Right kidney (tissue), 1 donor: Measurements from ENCODE around the gene NF2.

Experiments
- DNase-seq: peaks from one replicate; pipeline ENCODE4 v3.0.0-alpha.2; 2016

The NF2 gene

DNA sequence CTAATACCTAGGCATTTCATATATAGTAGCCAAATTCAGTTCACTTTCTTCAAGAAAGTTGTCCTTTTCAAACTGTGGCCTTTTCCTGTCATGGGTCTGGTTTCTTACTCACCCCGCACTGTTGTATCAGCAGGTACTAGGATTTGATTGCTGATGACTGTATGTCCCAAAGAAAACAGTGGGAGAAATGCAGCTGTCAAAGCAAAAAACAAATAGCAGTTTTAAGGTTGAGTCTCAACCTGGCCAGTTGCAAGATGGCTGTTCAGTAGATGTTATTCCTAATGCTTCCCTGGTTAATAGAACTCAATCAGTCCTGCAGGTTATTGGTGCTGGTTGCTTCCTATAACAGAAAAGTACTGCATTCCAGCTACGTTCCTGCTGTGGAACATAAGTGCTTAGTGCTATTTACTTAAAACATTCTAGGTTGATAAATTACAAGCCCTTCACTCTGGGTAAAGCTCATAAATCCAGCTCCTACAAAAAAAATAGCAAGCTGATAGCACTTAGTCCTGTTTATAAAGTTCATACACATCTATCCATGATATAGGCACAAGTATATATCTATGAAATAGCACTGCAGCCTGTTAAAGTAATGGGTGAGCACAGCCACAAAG is 26.6 kb downstream of the NF2 start:
- DNase-seq, result no peak

DNA sequence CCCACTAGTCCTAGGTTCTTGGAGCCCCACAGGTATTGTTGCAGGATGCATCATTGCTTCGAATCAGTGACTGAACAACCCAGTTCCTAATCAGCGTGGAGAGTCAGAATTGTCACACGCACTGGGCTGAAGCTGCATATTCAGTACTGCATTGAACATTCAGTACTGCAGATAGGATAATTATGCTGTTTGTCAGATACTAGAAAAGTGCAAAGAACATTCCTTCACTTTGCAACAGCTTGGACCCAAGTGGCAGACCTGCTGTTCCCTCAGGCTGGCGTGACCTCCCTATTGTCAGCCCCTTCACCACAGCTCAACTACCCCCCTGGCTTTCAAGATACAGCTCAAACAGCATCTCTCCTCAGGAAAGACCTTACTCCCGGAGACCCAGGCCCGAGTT is 27.6 kb downstream of the NF2 start:
- DNase-seq, result no peak

DNA sequence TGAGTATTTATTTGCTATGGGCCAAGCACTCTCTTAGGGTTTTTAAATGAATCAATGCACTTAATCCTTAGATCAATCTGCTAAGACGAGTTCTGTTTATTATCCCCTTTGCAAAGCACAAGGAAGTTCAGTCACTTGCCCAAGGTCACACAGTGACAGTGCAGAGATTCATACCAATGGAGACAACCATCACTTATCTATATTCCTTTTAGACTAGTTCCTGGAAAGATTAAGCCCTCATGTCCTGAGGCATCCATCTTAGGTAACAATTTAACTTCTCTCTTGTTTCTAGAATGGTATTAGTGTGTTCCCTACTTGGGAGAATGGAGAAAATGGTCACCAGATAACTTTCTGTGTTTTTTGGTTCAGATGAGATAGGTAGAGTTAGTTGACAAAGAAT is 28.3 kb downstream of the NF2 start:
- no peak for DNase-seq

DNA sequence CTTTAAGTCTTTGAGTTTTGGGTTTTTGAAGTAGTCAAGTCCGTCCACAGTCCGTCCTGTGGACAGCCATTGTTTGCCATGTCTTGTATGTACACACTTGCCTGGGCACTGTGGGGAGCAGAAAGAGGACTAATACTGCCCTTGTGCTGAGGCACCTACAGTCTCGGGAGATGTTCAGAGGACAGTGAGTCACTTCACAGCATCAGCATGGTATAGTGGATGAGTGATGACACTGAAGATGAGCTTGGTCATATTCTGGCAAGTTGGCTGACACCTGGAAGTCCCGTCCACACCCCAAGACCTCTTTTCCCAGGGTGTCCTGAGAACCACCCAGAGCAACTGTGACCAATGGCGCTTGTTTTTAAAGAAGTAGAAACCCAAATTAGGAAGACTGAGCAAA is 29.2 kb downstream of the NF2 start:
- no peak for DNase-seq

DNA sequence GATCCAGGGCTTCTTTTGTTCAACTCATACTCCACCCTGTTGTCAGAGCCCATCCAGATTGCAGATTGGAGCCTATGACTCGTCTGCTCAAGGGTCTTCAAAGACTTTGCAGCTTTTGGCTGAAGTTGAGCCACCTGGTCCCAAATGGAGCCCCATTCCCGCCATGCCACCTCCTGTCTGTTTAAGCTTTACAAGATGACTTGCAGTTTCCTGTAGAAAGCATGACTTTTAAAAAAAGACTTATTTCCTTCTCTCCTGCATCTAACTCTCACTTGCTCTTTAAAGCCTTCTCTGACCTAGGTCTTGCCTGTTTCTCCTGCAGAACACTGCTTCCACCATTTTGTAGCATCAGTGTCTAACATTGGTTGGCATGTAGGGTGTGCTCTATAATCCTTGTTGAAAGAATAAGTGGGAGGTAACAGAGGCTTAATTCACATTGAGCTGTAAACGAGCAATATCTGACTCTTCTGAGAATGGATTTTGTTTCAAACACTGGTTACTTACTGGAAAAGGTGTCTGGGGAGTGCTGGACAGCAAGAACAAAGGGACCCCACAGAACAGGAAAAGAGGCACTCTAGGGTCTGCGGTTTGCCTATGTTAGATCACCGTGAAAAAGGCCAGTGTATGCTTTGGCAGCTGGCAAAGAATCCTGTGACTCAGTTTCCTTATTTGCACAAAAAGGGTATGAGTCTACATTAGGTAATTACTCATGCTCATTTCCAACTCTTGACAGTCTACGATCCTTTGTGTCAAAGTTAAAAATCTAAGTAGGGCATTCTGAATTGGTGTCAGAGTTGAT is 30.3 kb downstream of the NF2 start:
- no peak for DNase-seq

DNA sequence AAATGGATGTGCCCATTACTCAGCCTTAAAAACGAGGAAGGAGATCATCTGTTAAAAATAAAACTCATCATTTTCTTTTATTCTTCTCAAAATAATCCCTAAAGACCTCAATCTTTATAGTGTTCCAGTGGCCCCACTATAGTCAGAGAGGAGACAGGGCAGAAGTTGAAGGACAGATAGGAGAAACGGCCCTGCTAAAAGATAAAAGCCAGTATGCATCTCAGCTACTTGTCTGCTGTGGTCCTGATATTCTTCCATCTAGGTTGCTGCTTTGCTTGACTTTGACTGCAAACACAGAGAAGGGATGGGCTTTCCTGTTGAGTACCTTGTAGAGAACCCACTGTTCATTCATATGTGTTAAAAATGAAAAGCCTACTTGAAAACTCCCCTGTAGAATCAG is 31.4 kb downstream of the NF2 start:
- DNase-seq, result no peak

DNA sequence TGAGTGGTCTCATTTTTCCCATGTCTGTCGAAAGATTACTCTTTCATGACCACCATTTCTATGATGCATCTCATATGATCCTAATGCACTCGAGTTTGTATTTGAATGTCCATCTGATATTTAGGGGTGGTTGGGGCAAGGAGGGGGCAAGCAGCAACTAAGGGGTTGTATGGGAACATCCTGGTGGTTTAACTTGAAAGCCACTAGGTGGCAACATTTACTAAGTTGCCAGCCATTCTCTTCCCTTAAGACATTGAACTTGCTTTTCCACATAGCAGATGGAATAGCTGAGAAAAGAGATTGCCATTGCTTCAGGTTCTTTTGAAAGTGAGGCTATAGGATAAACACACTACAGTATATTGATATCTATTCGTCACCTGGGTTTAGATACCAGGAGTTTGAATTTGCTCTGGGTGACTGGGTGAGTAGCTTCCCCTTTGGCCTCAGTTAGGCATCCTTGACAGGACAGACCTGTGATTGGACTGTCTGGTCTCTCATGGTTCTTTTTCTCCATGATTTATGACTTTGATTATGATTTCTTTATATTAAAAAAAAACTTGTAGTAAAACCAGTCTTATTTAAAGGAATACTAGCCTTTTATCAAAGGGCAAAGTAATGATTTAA is 32.4 kb downstream of the NF2 start:
- DNase-seq, result no peak

DNA sequence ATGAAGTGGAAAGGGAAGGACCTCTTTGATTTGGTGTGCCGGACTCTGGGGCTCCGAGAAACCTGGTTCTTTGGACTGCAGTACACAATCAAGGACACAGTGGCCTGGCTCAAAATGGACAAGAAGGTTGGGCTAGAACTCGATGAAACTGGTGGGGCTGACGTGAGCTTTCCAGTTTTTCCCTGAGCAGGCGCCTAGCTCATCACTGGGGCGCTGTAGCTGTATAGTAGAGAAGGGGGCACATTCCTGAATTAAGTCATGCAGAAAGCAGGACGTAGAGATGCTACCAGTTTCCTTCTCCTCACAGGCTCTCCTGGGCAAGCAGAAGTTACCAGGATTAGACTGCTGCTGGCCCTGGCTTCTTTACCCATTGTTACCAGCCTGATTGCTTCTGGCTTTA is 33.3 kb downstream of the NF2 start:
- DNase-seq, result no peak

DNA sequence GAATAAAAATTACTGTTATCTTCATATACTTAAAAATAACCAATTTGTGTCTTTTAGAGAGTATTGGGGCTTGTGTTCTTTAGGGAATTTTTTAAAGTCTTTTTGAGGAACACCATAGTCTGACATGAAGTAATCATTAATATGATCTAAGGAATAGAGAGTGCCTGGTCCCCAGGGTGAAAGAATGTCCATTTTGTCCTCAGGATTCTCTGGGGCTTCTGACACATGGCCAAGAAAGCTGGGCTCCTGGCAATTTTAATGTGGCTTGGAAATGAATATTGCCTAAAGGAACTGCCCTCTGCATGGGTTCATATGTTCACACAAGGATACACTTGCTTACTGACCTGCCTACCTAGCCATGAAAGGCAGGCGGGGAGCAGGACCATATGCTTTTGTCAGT is 33.7 kb downstream of the NF2 start:
- DNase-seq, result no peak

DNA sequence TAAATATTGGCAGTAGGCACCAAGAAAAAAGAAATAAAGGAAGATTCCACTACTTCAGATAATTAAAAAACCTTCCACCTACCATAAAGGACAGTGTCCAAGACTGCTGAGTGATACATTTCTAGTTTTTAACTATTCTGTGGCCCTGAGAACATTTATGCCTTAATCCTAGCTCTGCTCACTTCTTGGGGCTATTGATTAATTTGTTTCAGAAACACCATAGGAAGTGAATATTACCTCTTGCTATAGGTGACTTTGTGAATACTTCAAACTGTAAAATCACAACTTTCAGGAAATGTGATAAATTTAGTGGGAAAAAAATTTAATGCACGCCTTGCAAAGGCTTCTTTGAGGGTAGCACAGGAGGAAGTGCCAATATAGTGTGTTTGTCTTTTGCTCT is 35.2 kb downstream of the NF2 start:
- DNase-seq, result no peak

DNA sequence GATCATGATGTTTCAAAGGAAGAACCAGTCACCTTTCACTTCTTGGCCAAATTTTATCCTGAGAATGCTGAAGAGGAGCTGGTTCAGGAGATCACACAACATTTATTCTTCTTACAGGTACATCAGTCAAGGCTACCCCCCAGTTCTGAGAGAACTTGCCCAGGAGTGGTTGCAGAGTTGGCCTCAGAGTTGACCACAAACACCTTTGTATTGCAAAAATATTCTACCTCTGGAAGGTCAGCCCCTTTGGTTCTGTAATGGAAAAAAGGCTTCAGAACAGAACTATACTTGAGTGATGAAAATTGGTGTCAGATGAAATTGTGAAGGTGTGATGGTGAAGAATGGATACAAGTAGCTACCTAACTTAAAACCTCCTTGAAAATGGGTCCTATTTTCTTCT is 35.7 kb downstream of the NF2 start:
- no peak for DNase-seq

DNA sequence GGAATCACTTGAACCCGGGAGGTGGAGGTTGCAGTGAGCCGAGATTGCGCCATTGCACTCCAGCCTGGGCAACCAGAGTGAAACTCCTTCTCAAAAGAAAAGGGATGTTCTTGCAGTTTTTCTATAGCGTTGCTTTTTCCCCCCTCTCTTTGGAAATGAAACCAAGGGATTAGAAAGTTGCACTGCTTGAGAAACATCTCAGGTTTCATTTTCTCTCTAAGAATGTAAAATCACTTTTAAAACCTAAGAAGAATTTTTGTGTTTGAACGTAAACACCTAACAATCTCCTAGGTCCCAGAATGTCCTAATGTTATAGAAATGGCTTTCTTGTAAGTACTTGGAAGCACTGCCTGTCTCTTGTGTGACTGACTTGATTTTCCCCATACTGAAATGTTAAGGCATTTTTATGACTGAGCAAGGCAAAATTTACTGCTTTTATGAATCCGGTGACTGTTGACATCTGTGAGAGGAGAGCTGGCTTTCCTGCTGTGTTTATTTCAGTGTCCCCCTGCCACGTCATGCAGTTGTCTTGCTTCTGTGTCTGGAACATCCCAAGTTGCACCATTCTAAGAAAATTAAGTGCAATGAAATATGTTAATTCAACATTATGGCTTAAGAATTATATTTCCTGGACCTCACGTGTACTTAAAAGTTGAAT is 37.7 kb downstream of the NF2 start:
- DNase-seq, result no peak

DNA sequence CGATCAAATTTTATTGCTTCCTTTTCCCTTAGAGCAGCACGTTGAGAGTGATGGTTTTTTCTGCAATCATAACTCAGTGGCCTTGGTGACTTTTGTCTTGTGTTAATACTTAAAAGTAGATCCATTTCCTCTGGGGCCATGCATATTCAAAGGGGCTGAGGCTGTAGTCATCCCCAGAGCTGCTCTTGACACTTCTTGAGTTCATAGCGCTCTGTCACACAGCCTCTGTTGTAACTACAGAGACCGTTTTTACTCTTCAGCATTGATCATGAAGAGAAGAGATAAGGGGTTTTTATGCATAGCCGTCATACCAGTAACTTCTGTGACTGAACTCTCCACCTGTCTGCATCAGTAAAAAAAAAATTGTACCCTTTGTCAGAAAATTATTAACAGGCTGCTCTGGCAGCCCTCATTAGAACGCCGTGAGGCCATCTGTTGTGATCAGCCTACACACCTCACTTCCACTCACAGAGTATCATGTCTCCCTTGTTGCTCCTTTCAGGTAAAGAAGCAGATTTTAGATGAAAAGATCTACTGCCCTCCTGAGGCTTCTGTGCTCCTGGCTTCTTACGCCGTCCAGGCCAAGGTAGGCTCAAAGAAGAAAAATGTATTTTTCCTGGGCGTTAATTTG is 38.4 kb downstream of the NF2 start:
- no peak for DNase-seq

DNA sequence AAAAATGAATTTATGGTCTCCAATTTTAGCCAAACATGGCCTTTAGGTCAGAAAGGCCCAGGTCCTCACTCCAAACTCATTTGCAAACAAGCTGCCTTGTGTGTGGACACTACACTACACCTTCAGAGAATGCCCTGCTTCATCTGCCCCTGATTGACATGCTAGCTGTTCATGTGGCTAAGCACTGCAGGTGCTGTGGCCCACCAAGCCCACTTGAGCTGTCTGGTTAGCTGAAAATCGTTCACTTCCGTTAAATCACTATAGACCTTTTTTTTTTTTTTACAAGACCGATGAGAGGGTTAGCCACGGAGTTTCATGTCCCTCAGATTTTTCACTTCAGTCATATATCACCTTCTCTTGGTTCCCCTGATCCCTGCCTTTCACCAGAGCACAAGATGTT is 39.3 kb downstream of the NF2 start:
- DNase-seq, result no peak

DNA sequence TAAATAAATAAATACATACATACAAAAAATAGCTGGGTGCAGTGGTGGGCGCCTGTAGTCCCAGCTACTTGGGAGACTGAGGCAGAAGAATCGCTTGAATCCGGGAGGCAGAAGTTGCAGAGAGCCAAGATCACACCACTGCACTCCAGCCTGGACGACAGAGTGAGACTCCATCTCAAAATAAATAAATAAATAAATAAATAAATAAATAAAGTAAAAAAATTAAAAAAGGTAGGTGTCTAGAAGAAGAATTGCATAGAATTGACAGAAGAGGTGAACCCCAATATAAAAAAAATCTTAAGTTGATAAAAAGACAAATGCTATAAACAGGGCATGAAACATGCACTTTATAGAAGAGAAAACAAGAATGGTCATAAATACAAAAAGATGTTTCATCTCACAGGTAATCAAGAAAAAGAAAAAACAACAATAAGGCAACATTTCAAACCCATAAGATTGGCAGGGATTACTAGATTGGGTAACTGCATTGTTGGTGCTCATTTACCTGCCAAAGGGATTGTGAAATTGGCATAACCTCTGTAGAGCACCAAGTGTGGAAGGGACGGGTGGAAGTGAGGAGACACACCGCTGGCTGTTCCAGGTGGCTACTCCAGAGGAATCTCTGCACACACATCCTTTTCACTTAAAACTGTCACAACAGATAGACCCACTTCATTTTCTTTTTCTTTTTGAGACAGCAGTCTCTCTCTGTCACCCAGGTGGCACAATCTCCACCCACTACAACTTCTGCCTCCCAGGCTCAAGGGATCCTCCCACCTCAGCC is 44.7 kb downstream of the NF2 start:
- no peak for DNase-seq

DNA sequence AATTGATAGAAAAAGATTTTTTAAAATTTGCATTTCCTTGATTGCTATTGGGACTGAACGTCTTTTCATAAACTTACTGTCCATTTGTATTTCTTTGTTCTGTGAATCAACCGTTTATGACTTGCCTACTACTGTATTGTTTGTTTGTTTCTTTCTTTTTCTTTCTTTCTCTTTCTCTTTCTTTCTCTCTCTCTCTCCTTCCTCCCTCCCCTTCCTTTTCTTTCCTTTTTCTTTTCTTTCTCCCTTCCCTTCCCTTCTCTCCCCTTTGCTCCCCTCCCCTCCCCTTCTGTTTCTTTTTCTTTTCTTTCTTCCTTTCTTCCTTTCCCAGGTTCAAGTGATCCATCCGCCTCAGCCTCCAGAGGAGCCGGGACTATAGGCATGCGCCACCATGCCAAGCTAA is 46.9 kb downstream of the NF2 start:
- no peak for DNase-seq

DNA sequence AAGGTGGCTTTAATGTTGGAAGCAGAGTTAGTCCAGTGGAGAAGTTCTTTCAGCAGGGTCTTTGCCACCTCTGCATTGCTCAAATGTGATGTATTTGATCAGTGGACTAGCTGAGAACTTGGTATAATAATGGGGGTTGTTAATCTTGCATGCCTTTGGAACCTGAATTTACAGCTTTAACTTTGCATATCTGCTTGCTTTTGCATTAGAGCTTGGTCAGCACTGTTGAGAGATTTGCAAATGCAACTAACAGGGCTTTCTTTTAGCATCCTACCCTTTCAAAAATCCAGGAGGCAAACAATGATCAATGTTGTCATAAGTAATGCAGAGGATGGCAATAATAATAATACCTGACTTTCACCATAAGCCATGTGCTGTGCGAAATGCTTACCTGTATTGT is 48.2 kb downstream of the NF2 start:
- DNase-seq, result no peak

DNA sequence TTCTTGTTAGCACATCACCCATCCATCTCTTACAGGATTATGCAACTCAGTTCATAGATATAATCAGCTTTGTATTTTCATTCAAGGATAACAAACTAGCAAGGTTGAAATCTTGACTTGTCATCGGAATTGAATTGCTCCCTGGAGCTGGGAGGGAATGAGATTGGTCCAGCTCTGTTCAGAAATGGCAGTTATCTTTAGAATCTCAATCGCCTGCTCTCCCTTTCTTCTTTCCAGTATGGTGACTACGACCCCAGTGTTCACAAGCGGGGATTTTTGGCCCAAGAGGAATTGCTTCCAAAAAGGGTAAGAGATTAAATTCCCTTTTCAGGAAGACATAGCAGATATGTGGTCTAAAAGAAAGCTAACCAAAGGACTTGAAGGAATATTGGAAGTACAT is 51.0 kb downstream of the NF2 start:
- no peak for DNase-seq

DNA sequence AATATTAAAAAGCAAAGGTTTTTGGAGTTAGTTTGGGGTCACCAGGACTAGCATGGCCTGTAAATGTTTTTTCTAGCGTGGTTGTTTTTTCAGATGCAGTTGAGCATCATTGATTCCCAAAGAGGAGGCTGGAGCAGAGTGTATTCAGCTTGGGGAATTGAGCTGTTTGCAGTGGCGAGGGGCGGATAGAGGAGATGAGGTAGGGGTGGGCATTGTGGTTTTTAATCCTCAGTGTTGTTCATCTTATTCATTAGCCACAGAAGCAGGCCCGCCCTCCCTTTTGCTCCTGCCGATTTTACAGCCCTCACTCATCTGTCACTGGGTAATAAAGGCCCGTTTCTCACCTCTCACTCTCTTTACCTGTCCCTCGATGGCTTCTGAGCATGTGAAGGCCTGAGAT is 51.4 kb downstream of the NF2 start:
- DNase-seq, result no peak

DNA sequence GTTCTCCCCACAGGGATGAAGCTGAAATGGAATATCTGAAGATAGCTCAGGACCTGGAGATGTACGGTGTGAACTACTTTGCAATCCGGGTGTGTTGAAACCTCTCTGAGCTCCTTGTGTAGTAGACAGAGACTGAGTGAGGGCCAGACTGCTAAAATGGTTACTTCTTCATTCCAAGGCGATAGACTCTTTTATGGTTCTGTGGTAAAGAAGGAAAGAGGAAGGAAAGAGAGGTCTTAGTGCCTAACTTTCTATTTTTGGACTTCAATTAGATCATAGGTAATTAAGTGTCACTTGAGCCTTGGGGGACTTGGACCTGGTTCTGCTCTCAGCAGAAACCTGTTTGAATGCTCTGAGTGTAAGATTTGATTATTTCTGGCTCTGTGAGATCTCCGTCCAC is 54.7 kb downstream of the NF2 start:
- no peak for DNase-seq

DNA sequence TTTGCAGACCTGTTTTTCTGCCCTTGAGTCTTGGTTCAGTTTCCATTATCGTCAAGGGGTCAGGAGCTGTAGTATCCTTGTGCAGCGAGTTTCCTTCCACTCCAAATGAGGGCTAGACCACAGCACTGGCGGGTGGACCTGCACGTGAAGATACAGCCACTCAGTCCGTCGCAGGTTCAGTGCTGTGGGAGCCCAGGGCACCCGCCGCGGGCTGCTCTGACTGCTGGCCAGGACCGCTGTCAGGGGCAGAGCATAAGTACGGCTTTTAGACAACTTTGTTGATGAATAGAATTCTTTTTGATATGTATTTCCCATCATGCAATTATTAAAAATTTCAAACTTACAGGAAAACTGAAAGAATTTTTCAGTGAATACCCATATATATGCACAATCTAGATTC is 56.6 kb downstream of the NF2 start:
- DNase-seq, result no peak

DNA sequence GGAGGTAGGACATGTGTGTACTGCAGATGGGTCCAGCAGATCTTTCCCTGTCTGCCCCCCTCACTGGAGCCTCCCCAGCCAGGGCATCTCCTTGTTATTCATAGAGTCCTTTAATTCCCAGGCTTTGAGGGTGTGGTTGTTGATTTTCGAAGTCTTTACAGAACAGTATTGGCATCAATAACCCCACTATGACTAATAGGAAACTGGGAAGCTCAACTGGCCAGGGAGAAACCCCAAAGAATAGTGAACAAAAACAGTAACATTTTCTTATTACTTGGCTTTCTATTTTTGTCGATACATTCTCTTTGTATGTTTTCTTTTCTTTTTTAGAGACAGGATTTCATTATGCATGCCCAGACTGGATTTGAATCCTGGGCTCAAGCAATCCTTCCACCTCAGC is 57.9 kb downstream of the NF2 start:
- no peak for DNase-seq
